H1 (cell line): ENCODE data around the gene ZFP36L2. TPM values are rescaled to one million over a fixed set of nuclear protein-coding genes. Genes with fewer than 3 reads are reported as not detected.

Experiments
- RAD21 ChIP-seq, 2 experiments: IDR thresholded peaks in 1 of 2; conservative IDR thresholded peaks in 1 of 2; 2 replicates each; pipeline ENCODE4 v1.6.1; 2011; ENCODE audit warnings: low read depth in 2 of 2, low read length in 2 of 2, improper control_type of control experiment in 1 of 2, inconsistent platforms in 1 of 2, mild to moderate bottlenecking in 1 of 2, moderate library complexity in 1 of 2
- polyA plus RNA-seq, 7 experiments: library from polyadenylated mRNA; depleted of rRNA in 3 of 7; stranded (reverse) in 5 of 7; unstranded in 2 of 7; fragments of >200 nt in 5 of 7; fragments of 200-250 nt in 2 of 7; gene quantifications; 1 replicate in 5 of 7; 2 replicates in 1 of 7; 4 replicates in 1 of 7; pipeline versions ENCODE4 v1.2.1 to v1.2.3, GENCODE V29; 2011 to 2013; ENCODE audit warnings: missing spikeins in 2 of 7, mixed read lengths in 2 of 7
- total RNA-seq: library from RNA; stranded (reverse); fragmentation: NEBNext Ultra II Directional; extraction: Animal tissue kit (Norgen Biotek cat#: 25700); gene quantifications from 2 replicates; pipeline ENCODE4 v1.2.1, GENCODE V29; 2021
- TF ChIP-seq, protein P1 (sequence below), 3 experiments: IDR thresholded peaks; 1 replicate in 2 of 3; 2 replicates in 1 of 3; pipeline versions ENCODE4 v1.5.1 to v1.6.1; 2011; ENCODE audit warnings: low read length in 3 of 3, mild to moderate bottlenecking in 3 of 3, inconsistent platforms in 2 of 3, low read depth in 1 of 3, moderate library complexity in 1 of 3; ENCODE audit not compliant: insufficient read depth in 1 of 3; ENCODE audit errors: control extremely low read depth in 1 of 3

The ZFP36L2 gene
- total and polyA plus RNA-seq, 2 of the 8 experiments (the other 6 are each of a cell fraction or from before 2014, with no cell fraction given): 13.4 to 102 TPM

DNA sequence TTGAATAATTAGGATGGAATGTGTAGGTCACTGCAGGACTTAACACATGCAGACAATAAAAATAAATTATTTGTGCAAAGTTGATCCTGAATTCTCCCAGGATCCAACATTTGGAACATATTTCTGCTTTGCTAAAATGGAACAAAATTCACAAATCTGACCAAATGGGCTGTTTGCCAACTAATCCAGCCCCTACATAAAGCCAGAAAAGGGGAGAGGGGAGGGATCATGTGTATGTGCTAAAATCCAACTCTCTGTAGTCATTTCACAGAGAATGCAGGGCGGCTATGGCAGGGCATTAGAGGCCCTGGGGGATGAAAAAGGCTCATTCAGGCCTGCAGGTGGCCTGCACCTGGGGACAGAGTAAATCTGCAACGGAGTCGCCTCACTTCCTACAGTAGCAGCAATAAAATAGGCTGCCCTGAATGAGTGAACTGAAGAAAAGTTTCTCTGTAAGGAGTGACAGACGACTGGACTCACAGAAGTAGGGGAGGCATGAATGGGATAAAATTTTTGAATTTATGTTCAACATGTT lies 4.0 kb upstream of the ZFP36L2 start (continued):
- TF ChIP-seq RAD21 (IDR thresholded peaks at IDR 0.05 in 1 of 2, conservative IDR thresholded peaks at IDR 0.05 in 1 of 2; ENCODE audit: low read depth in 2 of 2, low read length in 2 of 2): peak; percentile 25 to 51; a peak in 2 of 4 replicates
- TF ChIP-seq, protein P1, sequence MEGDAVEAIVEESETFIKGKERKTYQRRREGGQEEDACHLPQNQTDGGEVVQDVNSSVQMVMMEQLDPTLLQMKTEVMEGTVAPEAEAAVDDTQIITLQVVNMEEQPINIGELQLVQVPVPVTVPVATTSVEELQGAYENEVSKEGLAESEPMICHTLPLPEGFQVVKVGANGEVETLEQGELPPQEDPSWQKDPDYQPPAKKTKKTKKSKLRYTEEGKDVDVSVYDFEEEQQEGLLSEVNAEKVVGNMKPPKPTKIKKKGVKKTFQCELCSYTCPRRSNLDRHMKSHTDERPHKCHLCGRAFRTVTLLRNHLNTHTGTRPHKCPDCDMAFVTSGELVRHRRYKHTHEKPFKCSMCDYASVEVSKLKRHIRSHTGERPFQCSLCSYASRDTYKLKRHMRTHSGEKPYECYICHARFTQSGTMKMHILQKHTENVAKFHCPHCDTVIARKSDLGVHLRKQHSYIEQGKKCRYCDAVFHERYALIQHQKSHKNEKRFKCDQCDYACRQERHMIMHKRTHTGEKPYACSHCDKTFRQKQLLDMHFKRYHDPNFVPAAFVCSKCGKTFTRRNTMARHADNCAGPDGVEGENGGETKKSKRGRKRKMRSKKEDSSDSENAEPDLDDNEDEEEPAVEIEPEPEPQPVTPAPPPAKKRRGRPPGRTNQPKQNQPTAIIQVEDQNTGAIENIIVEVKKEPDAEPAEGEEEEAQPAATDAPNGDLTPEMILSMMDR (IDR thresholded peaks at IDR 0.05; ENCODE audit: control extremely low read depth in 1 of 3, insufficient read depth in 1 of 3, low read depth in 1 of 3, low read length in 3 of 3): peak; percentile 27 to 34 (median 31); a peak in 3 of 4 replicates
